Hematopoietic multipotent progenitor cell (in vitro differentiated cells): Measurements from ENCODE around the gene HMBS. TPM values are rescaled to one million over a fixed set of nuclear protein-coding genes. Genes with fewer than 3 reads are reported as not detected.

Experiments used
- DNase-seq, 3 donors: peaks; one replicate each; pipeline ENCODE4 v3.0.0-alpha.2; 2011 to 2015; ENCODE audit warnings: low read depth in 2 of 3, low spot score in 2 of 3
- total RNA-seq: library from RNA; depleted of rRNA; stranded (reverse); fragments of >200 nt; gene quantifications from one replicate; pipeline ENCODE4 v1.2.3, GENCODE V29; 2012

HMBS gene
- total RNA-seq, 1 donor = 9.2 TPM

- peak; percentile 92 to 97 (median 97) for DNase-seq
Measured at GRCh38 chr11:119067371-119068222, 17.1 kb upstream of the HMBS start, which contains the start of gene VPS11. Gene VPS11, plus strand, starts transcription at chr11:119067818. Its CDS starts 6 bp downstream, at chr11:119067824.

GRCh38 chr11:119077839-119078238 is 6.8 kb upstream of the HMBS start:
- no peak for DNase-seq

GRCh38 chr11:119078675-119079420 is 5.8 kb upstream of the HMBS start:
- DNase-seq = no peak

- no peak for DNase-seq
Measured at GRCh38 chr11:119081682-119082260, 2.9 kb upstream of the HMBS start.

GRCh38 chr11:119085437-119085847 is 761 bp downstream of the HMBS start:
- DNase-seq = peak in 1 of 3 donors; percentile 29

- DNase-seq = no peak
Measured at GRCh38 chr11:119087123-119087522, 2.4 kb downstream of the HMBS start.

GRCh38 chr11:119087747-119088241 is 3.1 kb downstream of the HMBS start:
- DNase-seq = peak in 2 of 3 donors; percentile 83 to 88

GRCh38 chr11:119088406-119088805 is 3.7 kb downstream of the HMBS start:
- no peak for DNase-seq

GRCh38 chr11:119089319-119089718 is 4.6 kb downstream of the HMBS start:
- no peak for DNase-seq

GRCh38 chr11:119091178-119091577 is 6.5 kb downstream of the HMBS start:
- DNase-seq = no peak

GRCh38 chr11:119091966-119092879 is 7.5 kb downstream of the HMBS start:
- DNase-seq = no peak

GRCh38 chr11:119092880-119093842 is 8.5 kb downstream of the HMBS start:
- DNase-seq = no peak

- DNase-seq = peak in 2 of 3 donors; percentile 36 to 60
Measured at GRCh38 chr11:119093942-119094815, 9.5 kb downstream of the HMBS start.

- peak in 1 of 3 donors; percentile 84 for DNase-seq
Measured at GRCh38 chr11:119094816-119095065, 10.1 kb downstream of the HMBS start.

GRCh38 chr11:119095066-119095880 is 10.6 kb downstream of the HMBS start:
- peak; percentile 96 to 100 (median 99) for DNase-seq

- DNase-seq = peak in 1 of 3 donors; percentile 46
Measured at GRCh38 chr11:119099711-119100110, 15.0 kb downstream of the HMBS start.

- DNase-seq = no peak
Measured at GRCh38 chr11:119100246-119100970, 15.7 kb downstream of the HMBS start.
